ENCODE data around the gene KCNK4. TPM values are rescaled to one million over a fixed set of nuclear protein-coding genes. Genes with fewer than 3 reads are reported as not detected.

KCNK4 gene
- total RNA-seq, 2 donors from 2014 or later, result not detected

GRCh38 chr11:64331569-64332371, 40.7 kb downstream of the KCNK4 start:
- H3K9me3 ChIP-seq, result no peaks in the 10 kb centered on the region
- H3K27me3 ChIP-seq, result no peaks in the 10 kb centered on the region
- no peaks in the 10 kb centered on the region for H3K36me3 ChIP-seq
- DNase-seq, result peak; percentile 92
- peak overlapping the region; percentile 67 for H3K27ac ChIP-seq
- intact Hi-C loops (cut with DNase I), result no loop called here
- peaks cover 19% of the 10 kb centered on the region for H3K4me1 ChIP-seq
- H3K4me3 ChIP-seq, result no peak overlapping the region
- peak; percentile 61 for TF ChIP-seq CTCF (IDR thresholded peaks at IDR 0.05)
- H3K9ac ChIP-seq (ENCODE audit: low read depth in 2 of 2, low read length in 2 of 2), result peak overlapping the region; percentile 26 to 46

- Histone ChIP-seq H3K27me3 (no peaks in the 10 kb centered on the region), H3K36me3 (no peaks in the 10 kb centered on the region), H3K4me3 (no peak overlapping the region), H3K27ac (no peak overlapping the region), H3K9ac (ENCODE audit: low read depth in 2 of 2, low read length in 2 of 2) (no peak overlapping the region), H3K4me1 (peaks cover 19% of the 10 kb centered on the region), H3K9me3 (no peaks in the 10 kb centered on the region)
- intact Hi-C loops (cut with DNase I), result no loop called here
- DNase-seq, result no peak
- TF ChIP-seq CTCF (IDR thresholded peaks at IDR 0.05), result no peak
These were observed 42.5 kb downstream of the KCNK4 start for GRCh38 chr11:64333556-64333955.

- intact Hi-C loops (cut with DNase I), result no loop called here
- no peaks in the 10 kb centered on the region for H3K36me3 ChIP-seq
- DNase-seq, result peak; percentile 80
- H3K4me1 ChIP-seq, result peaks cover 13% of the 10 kb centered on the region
- no peaks in the 10 kb centered on the region for H3K27me3 ChIP-seq
- H3K9me3 ChIP-seq, result no peaks in the 10 kb centered on the region
- no peak overlapping the region for H3K4me3 ChIP-seq
- TF ChIP-seq CTCF (IDR thresholded peaks at IDR 0.05), result no peak
- peak overlapping the region; percentile 53 for H3K27ac ChIP-seq
- H3K9ac ChIP-seq (ENCODE audit: low read depth in 2 of 2, low read length in 2 of 2), result peak overlapping the region in 1 of 2 donors; percentile 51
These were observed 43.9 kb downstream of the KCNK4 start for GRCh38 chr11:64334764-64335735.

GRCh38 chr11:64337538-64338249, 46.6 kb downstream of the KCNK4 start:
- H3K4me3 ChIP-seq, result no peak overlapping the region
- H3K9me3 ChIP-seq, result no peaks in the 10 kb centered on the region
- no peak overlapping the region for H3K27ac ChIP-seq
- H3K9ac ChIP-seq (ENCODE audit: low read depth in 2 of 2, low read length in 2 of 2), result no peak overlapping the region
- no peak for TF ChIP-seq CTCF (IDR thresholded peaks at IDR 0.05)
- DNase-seq, result no peak
- H3K27me3 ChIP-seq, result no peaks in the 10 kb centered on the region
- intact Hi-C loops (cut with DNase I), result no loop called here
- H3K4me1 ChIP-seq, result peaks cover 11% of the 10 kb centered on the region
- H3K36me3 ChIP-seq, result no peaks in the 10 kb centered on the region

GRCh38 chr11:64338716-64339115, 47.6 kb downstream of the KCNK4 start:
- H3K27ac ChIP-seq, result no peak overlapping the region
- intact Hi-C loops (cut with DNase I), result no loop called here
- TF ChIP-seq CTCF (IDR thresholded peaks at IDR 0.05), result no peak
- no peak overlapping the region for H3K4me3 ChIP-seq
- H3K9me3 ChIP-seq, result no peaks in the 10 kb centered on the region
- no peak overlapping the region for H3K9ac ChIP-seq (ENCODE audit: low read depth in 2 of 2, low read length in 2 of 2)
- no peak for DNase-seq
- H3K27me3 ChIP-seq, result no peaks in the 10 kb centered on the region
- H3K36me3 ChIP-seq, result no peaks in the 10 kb centered on the region
- peaks cover 11% of the 10 kb centered on the region for H3K4me1 ChIP-seq
